Measurements from ENCODE around the gene COG4.

COG4 gene

GRCh38 chr16:70523743-70524398 lies 517 bp upstream of the COG4 start, which contains the start of gene SF3B3:
SF3B3 (plus strand) TSS chr16:70523816; CDS start chr16:70526657, 2,841 bp downstream.
- peaks cover 79% of the 10 kb centered on the region for H3K79me2 ChIP-seq (ENCODE audit: low read length)
- no peaks in the 10 kb centered on the region for H3K27me3 ChIP-seq (ENCODE audit: low read depth, low read length)
- H2AFZ ChIP-seq (ENCODE audit: low read depth, low read length), result peak within 1 kb of the TSS; percentile 67
- no peaks in the 10 kb centered on the region for H3K9me3 ChIP-seq (ENCODE audit: insufficient read depth, low read length)
- H3K27ac ChIP-seq (ENCODE audit: low read length), result peak within 1 kb of the TSS; percentile 81
- peak within 1 kb of the TSS; percentile 98 for H3K9ac ChIP-seq (ENCODE audit: low read length)
- H3K4me3 ChIP-seq (ENCODE audit: low read length), result peak within 1 kb of the TSS; percentile 97
- H3K4me2 ChIP-seq (ENCODE audit: low read length), result peak within 1 kb of the TSS; percentile 88
- H4K20me1 ChIP-seq (ENCODE audit: insufficient read depth, low read length), result peaks cover 40% of the 10 kb centered on the region
- no peak for TF ChIP-seq EZH2phosphoT487 (IDR thresholded peaks at IDR 0.05; ENCODE audit: low read depth)
- no peak for TF ChIP-seq CTCF (IDR thresholded peaks at IDR 0.05; ENCODE audit: low read depth, low read length)
- peaks cover 44% of the 10 kb centered on the region for H3K4me1 ChIP-seq (ENCODE audit: low read length)
- H3K36me3 ChIP-seq (replicated peaks; ENCODE audit: low read depth, low read length), result peaks cover 27% of the 10 kb centered on the region

- Histone ChIP-seq H3K79me2 (ENCODE audit: low read length) (peaks cover 64% of the 10 kb centered on the region), H3K9ac (ENCODE audit: low read length) (peak overlapping the region; percentile 98), H3K27ac (ENCODE audit: low read length) (peak overlapping the region; percentile 81), H3K4me1 (ENCODE audit: low read length) (peaks cover 43% of the 10 kb centered on the region), H3K4me2 (ENCODE audit: low read length) (peak overlapping the region; percentile 87), H4K20me1 (ENCODE audit: insufficient read depth, low read length) (peaks cover 25% of the 10 kb centered on the region), H3K36me3 (replicated peaks; ENCODE audit: low read depth, low read length) (peaks cover 23% of the 10 kb centered on the region), H3K4me3 (ENCODE audit: low read length) (peak overlapping the region; percentile 97), H3K27me3 (ENCODE audit: low read depth, low read length) (no peaks in the 10 kb centered on the region), H3K9me3 (ENCODE audit: insufficient read depth, low read length) (no peaks in the 10 kb centered on the region), H2AFZ (ENCODE audit: low read depth, low read length) (peak overlapping the region; percentile 67; the same call in 1 of the 2 replicates)
- no peak for TF ChIP-seq CTCF (IDR thresholded peaks at IDR 0.05; ENCODE audit: low read depth, low read length)
- no peak for TF ChIP-seq EZH2phosphoT487 (IDR thresholded peaks at IDR 0.05; ENCODE audit: low read depth)
Measured at GRCh38 chr16:70522216-70523075, 908 bp downstream of the COG4 start.

GRCh38 chr16:70520612-70521297 lies 2.6 kb downstream of the COG4 start:
- H3K4me1 ChIP-seq (ENCODE audit: low read length), result peaks cover 26% of the 10 kb centered on the region
- peaks cover 12% of the 10 kb centered on the region for H3K36me3 ChIP-seq (replicated peaks; ENCODE audit: low read depth, low read length)
- no peaks in the 10 kb centered on the region for H3K9me3 ChIP-seq (ENCODE audit: insufficient read depth, low read length)
- peaks cover 8% of the 10 kb centered on the region for H4K20me1 ChIP-seq (ENCODE audit: insufficient read depth, low read length)
- no peaks in the 10 kb centered on the region for H3K27me3 ChIP-seq (ENCODE audit: low read depth, low read length)
- H3K27ac ChIP-seq (ENCODE audit: low read length), result no peak overlapping the region
- no peak for TF ChIP-seq EZH2phosphoT487 (IDR thresholded peaks at IDR 0.05; ENCODE audit: low read depth)
- no peak for TF ChIP-seq CTCF (IDR thresholded peaks at IDR 0.05; ENCODE audit: low read depth, low read length)
- H3K4me2 ChIP-seq (ENCODE audit: low read length), result peak overlapping the region; percentile 63
- no peak overlapping the region for H2AFZ ChIP-seq (ENCODE audit: low read depth, low read length)
- H3K4me3 ChIP-seq (ENCODE audit: low read length), result peak overlapping the region; percentile 40
- H3K79me2 ChIP-seq (ENCODE audit: low read length), result peaks cover 47% of the 10 kb centered on the region
- H3K9ac ChIP-seq (ENCODE audit: low read length), result no peak overlapping the region
